NOMO-1 treated with DMSO at 0.1 percent for 48 hours (cell line): ENCODE measurements around the gene RNF32.
A peak's percentile ranks its signal among the peaks of the same experiment; 100 is the strongest.

Source experiments
- DNase-seq: peaks from one replicate; lab custom pipeline; 2025; ENCODE audit not compliant: unreplicated experiment; lab: John Stamatoyannopoulos, UW

Gene RNF32

DNA sequence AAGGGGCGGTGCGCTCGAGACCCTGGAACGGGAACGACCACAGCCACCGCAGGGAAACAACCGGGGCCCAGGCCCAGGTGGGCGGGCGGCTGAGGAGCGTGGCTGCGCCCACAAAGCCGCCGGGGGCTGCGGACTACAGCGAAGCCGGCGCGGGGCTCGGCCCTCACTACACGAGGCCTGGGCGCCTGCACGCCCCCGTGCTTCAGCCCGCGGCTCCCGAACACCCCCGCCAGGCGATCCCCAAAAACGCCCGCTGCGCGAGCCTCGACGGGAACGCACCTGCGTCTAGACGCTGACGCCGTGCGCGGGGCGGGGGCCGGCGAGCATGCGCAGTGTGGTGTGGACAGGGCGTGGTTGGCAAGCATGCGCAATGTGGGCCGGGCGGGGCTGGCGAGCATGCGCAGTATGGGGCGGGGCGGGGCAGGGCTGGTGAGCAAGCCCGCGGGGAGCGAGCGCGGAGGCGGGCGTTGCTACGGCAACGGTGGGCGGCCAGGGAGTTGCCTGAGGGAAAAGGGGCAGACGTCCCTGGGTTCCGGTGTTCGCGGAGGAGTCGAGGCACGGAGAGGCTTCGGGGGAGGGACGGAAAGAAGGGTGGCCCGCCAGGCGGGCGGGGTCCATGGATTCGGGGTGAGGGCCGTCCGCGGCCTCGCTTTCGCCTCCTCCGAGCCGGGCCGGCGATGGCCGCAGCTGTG is at the start of gene RNF32:
Gene RNF32, plus strand, starts transcription at position 518 of the 692 bp plus-strand sequence. CDS start 3,104 bp downstream, outside the sequence.
- DNase-seq, result peak; percentile 50

DNA sequence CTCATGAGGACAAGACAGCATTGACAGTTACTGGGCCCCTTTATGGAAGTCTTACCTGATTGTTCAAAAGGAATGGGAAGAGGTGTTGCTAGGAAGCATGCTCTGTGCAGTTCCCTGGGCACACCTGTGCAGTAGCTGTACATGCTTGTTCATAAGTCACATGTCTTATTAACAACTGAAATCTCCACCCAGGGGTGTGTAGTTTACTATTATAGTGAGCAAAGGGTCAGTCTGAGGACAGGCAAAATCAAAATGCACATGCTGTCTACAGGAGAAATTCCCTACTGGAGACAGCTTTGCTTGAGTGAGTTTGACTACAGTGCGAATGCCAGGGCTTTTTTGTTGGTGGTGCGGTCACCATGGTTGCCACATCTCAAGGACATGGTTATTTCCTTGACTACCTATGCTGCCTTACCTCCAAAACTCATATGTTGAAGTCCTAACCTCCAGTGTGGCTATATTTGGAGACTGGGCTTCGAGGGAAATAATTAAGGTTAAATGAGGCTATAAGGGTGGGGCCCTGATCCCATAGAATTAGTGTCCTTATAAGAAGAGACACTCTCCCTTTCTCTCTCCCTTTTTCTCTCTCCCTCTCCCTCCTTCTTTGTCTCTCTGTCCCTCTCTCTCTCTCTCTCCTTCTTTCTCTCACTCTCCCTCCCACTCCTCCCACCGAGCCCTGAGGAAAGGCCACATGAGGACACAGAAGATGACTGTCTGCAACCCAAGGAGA is 48.3 kb upstream of the RNF32 start:
- no peak for DNase-seq

DNA sequence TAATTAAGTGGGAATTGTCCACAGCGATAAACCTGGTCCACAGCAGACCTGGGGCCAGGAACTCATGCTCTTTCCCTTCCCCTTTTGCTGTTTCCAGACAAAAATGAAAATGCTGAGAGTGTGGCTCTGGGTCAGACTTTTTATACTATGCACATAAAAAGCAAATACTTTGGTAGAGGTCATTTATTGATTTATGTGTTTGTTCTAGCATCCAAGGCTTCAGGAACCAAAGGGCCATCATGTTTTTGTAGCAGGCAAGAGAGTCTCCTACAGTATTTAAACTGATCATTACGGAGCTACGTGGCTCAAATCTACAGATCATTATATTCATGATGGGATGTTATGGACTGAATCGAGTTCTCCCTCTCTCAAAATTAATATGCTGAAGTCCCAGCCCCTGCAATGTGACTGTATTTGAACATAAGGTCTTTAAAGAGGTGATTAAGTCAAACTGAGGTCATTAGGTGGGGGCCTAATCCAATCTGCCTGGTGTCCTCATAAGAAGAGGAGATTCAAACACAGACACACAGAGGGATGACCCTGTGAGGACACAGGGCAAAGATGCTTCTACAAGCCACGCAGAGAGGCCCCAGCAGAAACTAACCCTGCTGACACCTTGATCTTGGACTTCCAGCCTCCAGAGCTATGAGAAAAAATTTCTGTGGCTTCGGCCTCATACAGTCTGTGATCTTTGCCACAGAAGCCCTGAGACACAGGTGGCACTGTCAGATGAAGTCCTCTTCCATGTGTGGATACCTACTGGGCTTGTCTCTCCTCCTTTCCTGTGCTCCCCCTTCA is 46.1 kb upstream of the RNF32 start:
- no peak for DNase-seq

DNA sequence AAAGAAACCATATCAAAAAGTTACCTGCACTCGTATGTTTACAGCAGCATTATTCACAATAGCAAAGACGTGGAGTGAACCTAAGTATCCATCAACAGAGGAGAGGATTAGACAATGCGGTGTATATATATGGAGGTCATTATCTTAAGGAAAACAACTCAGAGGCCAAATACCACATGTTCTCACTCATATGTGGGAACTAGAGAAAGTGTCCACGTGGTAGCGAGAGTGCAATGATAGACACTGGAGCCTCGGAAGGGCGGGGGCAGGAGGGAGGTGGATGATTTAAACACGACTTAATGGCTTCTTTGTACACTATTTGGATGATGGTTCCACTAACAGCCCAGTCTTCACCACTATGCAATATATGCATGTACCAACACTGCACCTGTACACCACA is 40.1 kb upstream of the RNF32 start:
- no peak for DNase-seq

DNA sequence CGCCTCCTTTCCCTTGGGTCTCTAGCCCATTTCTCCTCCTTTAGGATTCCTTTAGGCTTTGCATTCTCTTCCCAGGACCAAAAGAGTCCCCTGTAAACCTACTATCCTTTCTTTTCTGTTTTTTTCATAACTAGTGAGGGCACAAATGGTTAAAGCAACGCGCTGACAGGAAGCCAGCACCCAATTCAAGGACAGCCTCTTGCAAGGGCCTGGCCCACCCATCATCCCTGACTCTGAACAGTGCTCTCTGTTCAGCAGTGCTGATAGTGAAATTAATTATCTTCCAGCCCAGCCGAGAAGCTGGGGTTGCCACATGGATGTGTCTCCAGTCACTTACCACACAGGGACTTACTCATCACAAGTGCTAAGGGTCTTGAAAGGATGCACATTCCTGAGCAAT is 38.3 kb upstream of the RNF32 start:
- no peak for DNase-seq

DNA sequence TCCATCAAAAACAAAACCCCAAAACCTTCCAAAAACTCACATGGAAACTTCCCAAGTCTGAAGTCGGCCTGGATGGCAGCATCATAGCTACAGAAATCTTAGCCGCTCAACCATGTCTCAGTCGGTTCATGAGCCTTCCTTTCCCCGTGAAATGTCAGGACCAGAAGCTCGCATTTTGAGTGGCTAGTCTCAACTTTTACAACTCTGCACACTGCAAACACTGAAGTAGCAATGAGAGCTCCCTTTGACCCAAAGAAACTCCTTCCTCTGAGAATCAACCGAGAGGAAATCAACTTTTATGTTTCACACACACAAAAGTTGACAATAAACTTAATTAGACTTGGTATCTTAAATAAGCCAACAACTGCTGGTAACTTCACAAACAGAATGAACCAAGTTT is 37.6 kb upstream of the RNF32 start:
- no peak for DNase-seq

DNA sequence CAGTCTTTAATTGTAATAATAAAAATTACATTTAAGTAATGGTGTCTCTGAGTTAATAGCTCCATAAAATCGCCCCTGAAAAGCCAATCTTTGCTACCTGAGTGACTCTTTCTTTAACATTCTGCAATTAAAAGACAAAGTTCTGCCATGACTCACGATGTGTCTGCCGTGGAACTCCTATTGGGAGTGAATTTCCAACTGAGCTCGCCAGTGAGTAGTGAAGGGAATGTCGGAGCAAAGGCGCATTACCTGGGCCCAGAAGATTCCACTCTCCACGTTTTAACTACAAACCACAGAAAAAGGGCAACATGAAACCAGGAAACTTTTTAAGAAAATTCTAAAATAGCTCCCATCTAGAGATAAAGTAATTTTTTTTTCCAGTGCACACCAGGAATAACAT is 36.9 kb upstream of the RNF32 start:
- no peak for DNase-seq

DNA sequence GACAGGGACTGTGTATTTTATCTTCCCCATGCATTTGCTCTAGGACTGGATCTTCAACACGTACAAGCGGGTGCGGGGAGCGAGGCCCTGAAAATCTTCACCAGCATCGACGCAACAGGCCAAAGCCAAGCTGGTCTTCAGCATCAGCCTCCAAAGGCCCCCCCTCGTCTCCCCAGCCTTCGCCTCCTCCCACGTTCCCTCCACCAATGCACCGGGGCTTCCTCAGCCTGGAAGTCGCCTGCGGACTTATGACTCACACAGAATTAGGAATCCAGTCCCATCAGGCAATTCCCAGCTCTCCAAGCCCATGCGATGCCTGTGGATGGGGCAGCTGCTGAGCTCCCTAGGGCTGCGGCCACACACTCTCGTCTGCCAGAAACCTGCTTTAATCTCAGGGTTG is 36.3 kb upstream of the RNF32 start:
- DNase-seq, result no peak

DNA sequence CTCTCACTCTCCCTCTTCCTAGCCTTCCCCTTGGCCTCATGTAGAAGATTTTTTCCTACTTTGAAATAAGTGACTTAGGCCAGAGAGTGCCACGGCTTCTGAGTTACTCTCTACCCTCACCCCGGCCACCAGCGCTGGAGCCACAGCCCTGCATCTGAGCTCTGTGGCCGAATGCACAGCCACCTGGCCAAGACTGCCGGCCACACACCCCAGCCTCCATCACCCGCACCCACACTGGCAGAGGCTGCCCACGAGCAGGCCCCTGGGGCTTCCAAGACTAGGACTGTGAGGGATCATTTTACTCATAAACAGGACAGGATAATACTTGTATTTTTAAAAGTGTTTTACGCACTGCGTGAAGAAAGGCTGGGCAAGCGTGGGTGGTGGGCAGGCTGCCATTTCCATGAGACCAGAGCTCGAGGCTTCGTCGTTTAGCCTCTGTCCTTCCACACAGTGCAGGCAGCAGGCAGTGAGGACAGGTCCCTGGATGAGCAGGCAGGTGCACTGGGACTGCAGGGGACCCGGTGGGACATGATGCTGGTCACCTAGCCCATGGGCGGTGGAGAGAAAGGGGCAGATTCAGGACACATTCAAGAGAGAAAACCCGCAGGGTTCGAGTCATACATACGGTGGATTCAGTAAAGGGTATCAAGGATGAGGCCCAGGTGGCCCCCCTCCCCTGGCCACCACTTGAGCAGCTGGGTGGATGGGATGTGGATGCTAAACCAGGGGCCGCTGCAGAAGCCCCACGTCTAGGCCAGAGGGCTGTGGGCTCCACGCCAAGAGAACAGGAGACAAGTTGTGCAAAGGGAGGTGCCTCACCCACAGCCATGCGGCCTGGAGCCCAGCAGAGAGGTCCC is 35.5 kb upstream of the RNF32 start:
- no peak for DNase-seq

DNA sequence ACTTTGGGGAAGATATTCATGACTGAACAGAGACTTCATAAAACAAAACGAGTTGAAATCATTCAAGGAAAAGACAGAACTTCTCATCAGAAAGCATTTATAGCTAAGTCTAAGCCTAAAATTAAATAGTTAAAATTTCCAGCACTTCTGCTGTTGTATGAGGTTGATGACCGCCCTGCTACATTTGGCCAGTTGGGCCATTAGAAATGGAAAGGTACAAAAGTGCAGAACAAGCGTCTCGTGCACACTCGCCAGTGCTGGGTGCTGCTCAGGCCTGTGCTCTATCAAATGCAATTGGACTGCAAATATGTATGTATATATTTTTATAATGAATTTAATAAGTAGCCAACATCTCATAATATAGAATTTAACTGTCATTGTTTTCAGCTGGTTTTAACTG is 34.4 kb upstream of the RNF32 start:
- DNase-seq, result no peak

DNA sequence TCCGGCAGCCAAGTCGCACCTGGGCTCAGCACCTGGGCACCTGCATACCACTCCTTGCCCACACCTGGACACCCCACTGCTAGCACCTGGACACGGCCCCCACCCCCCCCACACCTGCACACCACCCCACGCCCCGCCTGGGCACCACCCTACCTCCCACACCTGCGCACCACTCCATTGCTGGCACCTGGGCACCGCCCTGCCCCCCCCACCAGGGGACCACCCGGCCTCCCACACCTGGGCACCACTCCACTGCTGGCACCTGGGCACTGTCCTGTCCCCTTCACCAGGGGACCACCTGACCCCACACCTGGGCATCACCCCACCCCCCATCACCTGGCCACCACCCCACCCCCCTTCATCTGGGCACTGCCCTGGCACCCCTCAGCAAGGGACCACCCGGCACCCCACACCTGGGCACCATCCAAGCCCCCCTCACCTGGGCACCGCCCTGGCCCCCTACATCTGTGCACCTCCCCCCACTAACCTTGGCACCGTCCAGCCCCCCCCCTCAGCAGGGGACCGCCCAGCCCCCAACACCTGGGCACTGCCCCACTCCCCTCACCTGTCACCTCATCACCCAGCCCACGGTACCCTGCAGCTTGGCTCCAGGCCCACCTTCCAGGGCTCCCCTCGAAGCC is 33.8 kb upstream of the RNF32 start:
- no peak for DNase-seq

DNA sequence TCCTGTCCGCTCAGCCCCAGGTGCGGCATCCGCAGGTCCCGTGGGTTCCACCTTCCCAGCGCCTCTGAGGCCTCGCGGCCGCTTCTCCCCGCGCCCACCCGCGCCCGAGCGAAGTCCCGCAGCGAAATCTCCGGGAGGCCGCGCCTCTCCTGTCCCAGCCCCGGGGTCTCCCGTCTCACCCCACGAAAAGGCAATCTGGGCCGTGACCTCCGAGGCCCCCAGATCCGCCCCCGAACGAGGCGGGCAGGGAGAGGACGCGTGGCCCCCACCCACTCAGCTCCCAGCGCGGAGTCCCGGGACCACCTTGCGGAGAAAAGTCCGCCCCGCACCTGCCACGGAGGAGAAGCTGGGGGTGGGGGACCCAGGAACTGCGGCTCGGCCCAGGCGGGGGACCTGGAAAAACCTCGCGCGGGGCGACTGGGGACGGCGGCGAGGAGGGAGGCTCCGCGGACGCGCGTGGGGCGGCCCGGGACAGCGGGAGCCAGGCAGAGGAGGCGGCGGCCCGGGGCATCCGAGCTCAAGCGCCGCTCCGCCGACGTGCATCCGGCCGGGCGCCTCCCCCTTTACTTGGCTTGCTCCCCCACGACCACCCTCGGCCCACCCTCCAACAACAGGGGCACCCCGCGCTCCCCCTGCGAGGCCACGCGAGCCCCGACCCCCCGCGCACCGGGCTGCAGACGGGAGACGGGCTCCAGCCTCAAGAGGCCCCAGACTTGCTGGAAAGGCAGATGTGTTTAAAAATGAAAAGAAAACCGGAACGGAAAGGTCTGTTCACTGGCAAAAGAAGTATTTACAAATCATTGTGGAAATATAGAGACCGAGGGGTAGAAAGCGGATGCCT is 33.0 kb upstream of the RNF32 start:
- no peak for DNase-seq

DNA sequence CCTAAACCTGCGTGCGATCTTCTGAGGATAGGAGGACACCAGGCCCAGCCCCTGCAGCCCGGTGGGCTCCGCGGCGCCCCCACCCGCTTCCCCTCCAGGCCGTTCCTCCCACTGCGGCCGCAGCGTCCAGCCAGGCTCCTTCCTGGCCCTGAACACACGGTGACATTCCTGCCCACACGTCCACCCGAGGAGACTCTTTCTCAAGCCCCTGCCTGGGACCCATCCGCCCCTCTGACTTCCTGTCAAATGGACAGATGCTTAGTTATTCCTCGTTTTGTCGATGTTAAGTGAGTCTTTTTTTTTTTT is 32.4 kb upstream of the RNF32 start:
- DNase-seq, result no peak

DNA sequence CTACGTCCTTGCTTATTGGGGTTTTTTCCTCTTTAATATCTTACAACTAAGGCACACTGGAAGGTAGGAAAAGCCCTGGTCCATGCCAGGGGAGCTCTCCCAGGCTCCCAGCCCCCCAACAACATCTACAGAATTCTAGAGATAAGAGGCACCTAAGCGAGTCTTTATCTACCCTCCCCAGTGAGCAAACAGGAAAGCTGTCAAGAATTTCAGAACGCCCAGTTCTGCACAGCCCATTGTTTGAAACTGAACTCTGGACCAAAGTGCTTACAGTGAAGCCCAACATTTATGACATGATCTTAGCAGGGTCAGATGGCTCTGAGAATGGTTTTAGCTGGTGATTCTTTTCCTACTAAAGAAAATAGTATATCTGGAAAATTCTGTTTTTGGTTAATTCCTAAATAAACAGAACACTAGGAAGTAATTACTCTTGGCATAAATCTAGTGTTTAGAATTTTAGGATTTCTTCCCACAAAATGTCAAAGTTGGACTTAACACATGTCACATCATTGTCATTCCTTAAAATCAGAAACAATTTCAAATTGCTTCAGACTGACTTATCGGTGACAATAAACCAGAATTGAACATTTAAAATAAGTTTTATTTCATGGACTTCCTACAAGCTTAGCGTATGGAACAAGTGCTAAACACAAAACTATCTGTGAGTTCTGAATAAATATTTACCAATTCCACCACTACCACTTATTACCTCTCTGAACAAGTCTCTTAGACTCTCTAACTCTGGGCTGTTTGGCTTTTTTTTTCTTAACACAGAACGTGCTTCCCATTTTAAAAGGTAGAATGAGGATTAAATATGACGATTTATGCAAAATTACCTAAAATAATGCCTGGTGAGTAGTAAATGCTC is 31.3 kb upstream of the RNF32 start:
- no peak for DNase-seq

DNA sequence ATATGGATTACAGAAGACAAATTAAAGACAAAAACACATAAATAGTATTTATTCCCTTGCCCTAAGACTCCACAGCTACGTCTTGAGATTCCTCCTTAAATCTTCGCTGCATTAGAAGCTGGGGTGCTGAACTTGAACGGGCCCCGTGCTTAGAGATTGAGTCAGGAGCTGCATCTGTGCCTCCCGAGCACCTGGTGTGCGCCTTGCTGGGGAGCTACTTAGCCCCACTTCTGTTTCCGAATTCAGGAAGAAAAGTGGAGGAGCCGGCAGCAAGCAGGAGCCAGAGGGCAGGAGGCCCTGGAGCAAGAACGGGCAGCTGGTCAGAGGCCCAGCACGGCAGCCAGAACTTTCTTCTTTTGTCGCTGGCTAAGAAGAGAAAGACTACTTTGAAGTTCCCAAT is 30.4 kb upstream of the RNF32 start:
- no peak for DNase-seq

DNA sequence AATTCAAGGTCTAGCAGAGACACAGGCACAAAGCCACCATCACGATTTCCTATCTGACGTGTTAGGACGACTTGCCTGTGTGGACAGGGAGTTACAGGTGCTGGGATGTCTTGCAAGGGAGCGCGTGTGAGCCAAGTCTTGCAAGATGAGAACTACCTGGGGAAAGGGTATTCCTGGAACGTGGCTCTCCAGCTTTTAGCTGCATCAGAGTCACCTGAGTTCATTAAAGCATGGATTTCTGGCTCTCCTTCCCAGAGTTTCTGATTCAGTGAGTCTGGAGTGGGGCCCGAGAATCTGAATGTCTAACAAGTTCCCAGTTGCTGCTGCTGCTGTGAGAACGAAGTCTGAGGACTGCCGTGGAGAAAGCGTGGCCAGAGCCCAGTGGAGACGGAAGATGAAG is 30.0 kb upstream of the RNF32 start:
- DNase-seq, result no peak

DNA sequence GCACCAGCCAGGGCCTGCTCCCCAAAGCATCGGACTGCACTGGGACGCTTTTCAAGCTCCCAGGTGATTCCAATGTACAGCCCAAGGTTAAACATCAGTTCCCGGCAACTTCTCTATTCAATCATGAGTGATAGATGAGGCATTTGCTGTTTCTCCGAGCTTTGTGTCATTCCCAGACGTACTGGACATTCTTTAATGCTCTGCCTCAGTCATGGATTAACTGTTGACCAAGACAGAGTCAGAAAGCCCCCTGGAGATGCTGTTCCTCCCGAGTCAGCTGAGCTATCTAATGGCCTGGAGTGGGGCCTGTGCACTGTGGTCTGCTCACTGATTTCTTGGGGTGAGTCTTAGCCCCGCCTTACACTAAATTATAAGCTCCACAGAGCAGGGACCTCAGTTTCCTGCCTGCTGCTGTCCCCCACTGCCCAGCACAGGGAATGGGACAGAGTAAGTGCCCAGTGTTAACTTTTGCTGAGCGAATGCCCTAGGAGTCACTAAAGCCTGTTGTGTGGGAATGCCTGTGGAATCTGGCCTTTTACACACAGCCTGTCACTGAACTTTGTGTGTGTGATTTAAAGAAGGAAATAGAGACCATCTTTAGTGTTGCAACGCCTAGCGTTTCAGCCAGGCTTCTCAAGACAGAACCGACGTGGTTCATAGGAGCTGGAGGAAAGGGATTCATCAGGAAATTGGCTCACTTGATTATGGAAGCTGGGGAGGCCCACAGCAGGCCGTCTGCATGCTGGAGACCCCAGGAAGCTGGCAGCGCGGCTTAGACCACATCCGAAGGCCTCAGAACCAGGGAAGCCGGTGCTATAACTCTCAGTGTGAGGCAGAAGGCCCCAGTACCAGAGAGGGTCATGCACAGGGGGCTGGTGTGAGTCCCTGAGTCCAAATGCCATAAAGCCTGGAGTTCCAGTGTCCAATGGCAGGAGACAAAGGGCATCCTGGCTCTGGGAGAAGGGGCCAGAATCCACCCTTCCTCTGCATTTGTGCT is 29.3 kb upstream of the RNF32 start:
- no peak for DNase-seq

DNA sequence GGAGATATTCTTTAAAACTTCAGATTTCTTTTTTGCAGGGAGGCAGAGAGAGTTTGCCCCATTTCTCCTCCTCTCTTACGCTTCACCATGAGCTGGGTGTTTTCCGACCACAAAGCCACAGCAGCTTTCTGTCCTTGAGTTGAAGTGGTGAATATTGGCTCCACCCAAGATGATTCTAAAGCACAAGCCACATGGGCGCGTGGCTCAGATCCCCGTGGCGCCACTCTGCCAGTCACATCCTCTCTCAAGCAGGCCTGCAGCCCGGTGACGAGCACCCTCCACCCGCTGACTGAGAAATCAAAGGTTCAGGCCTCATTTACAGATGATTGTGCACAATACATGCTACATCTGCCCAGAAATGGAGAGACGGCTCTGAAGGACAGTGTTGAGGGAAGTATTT is 27.6 kb upstream of the RNF32 start:
- no peak for DNase-seq
